C4-2B (cell line): ENCODE results near the gene AKNA.
"Not testable (repeated sequence)": the region's sequence is repeated elsewhere in the genome, so short reads cannot be mapped to it uniquely, and the experiment has no call there.

ENCODE experiments used
- H3K27ac ChIP-seq: fragments of 450-650 bp; 2 replicates; pipeline ENCODE4 v1.5.1; 2017
- CTCF ChIP-seq: fragments of 450-650 bp; conservative IDR thresholded peaks from 2 replicates; pipeline ENCODE4 v1.5.1; 2017; ENCODE audit warnings: mild to moderate bottlenecking
- ZFX ChIP-seq: fragments of 450-650 bp; IDR thresholded peaks from 2 replicates; pipeline ENCODE4 v1.6.1; 2017

Gene AKNA

GRCh38 chr9:114334490-114334889 is 53.3 kb downstream of the AKNA start:
- TF ChIP-seq ZFX (no peak), CTCF (no peak)
- no peak overlapping the region for H3K27ac ChIP-seq

- not testable (repeated sequence) for H3K27ac ChIP-seq
Observed at GRCh38 chr9:114333718-114334117, 54.1 kb downstream of the AKNA start.

- not testable (repeated sequence) for H3K27ac ChIP-seq
Observed at GRCh38 chr9:114332474-114333040, 55.2 kb downstream of the AKNA start.

GRCh38 chr9:114331229-114332195 is 56.3 kb downstream of the AKNA start:
- not testable (repeated sequence) for H3K27ac ChIP-seq

GRCh38 chr9:114330636-114331035 is 57.1 kb downstream of the AKNA start:
- H3K27ac ChIP-seq: no peak overlapping the region
- no peak for TF ChIP-seq ZFX
- TF ChIP-seq CTCF: no peak

GRCh38 chr9:114329625-114330022 is 58.2 kb downstream of the AKNA start, which contains the start of gene ORM2:
ORM2 (plus strand) TSS chr9:114329869; CDS start chr9:114329905, 36 bp downstream.
- not testable (repeated sequence) for H3K27ac ChIP-seq

- not testable (repeated sequence) for H3K27ac ChIP-seq
Observed at GRCh38 chr9:114328937-114329624, 58.7 kb downstream of the AKNA start.

GRCh38 chr9:114328357-114328820 is 59.4 kb downstream of the AKNA start:
- H3K27ac ChIP-seq: not testable (repeated sequence)

GRCh38 chr9:114327749-114328148 is 60.0 kb downstream of the AKNA start:
- TF ChIP-seq CTCF (no peak), ZFX (no peak)
- H3K27ac ChIP-seq: no peak overlapping the region

GRCh38 chr9:114325684-114326254 is 62.0 kb downstream of the AKNA start:
- not testable (repeated sequence) for H3K27ac ChIP-seq

GRCh38 chr9:114324965-114325364 is 62.8 kb downstream of the AKNA start:
- not testable (repeated sequence) for H3K27ac ChIP-seq
